WTC11 (cell line): Measurements from ENCODE around the gene GPR157. TPM values are rescaled to one million over a fixed set of nuclear protein-coding genes. Genes with fewer than 3 reads are reported as not detected.

Experiments
- ATAC-seq: fragments of 200-7000 bp; cut with Tn5 transposase; 2 replicates; pipeline ENCODE4 v1.10.0; 2021; ENCODE audit warnings: mild to moderate bottlenecking, moderate library complexity
- CTCF ChIA-PET: fragments of 300-600 bp; sonication (Branson Sonifier 250); formaldehyde crosslinking; loops from one replicate; lab custom pipeline; 2021; ENCODE audit warnings: antibody characterized with exemption; lab: Charles Lee
- POLR2A ChIA-PET: fragments of 350-600 bp; sonication (Branson Sonifier 250); formaldehyde crosslinking; loops from one replicate; lab custom pipeline; 2021; ENCODE audit warnings: antibody characterized with exemption; lab: Charles Lee
- DNase-seq: peaks from one replicate; pipeline ENCODE4 v3.0.0; 2021; ENCODE audit warnings: low spot score
- H3K27ac Mint-ChIP-seq: 2 replicates; pipeline ENCODE4 v1.8.0; 2021; ENCODE audit warnings: mixed read lengths
- H3K27me3 Mint-ChIP-seq: 2 replicates; pipeline ENCODE4 v1.8.0; 2021; ENCODE audit warnings: low read depth, mild to moderate bottlenecking, moderate library complexity, mixed read lengths
- H3K36me3 Mint-ChIP-seq: 2 replicates; pipeline ENCODE4 v1.8.0; 2021; ENCODE audit warnings: mixed read lengths
- H3K4me1 Mint-ChIP-seq: 2 replicates; pipeline ENCODE4 v1.8.0; 2022; ENCODE audit warnings: mixed read lengths
- H3K4me3 Mint-ChIP-seq: 2 replicates; pipeline ENCODE4 v1.8.0; 2021; ENCODE audit warnings: mild to moderate bottlenecking, moderate library complexity, mixed read lengths
- H3K9me3 Mint-ChIP-seq: 2 replicates; pipeline ENCODE4 v1.8.0; 2021; ENCODE audit warnings: mixed read lengths
- CREB1 ChIP-seq: sonication (generic); formaldehyde crosslinking; IDR thresholded peaks from 2 replicates; pipeline ENCODE4 v1.8.0; 2023; ENCODE audit warnings: mild to moderate bottlenecking, missing genetic modification reagents
- ESRRA ChIP-seq: sonication (generic); formaldehyde crosslinking; IDR thresholded peaks from 2 replicates; pipeline ENCODE4 v1.8.1; 2022; ENCODE audit warnings: mild to moderate bottlenecking, missing genetic modification reagents, borderline replicate concordance
- ETV6 ChIP-seq: sonication (generic); formaldehyde crosslinking; IDR thresholded peaks from 2 replicates; pipeline ENCODE4 v1.8.1; 2022; ENCODE audit warnings: mild to moderate bottlenecking, missing genetic modification reagents
- FOXJ3 ChIP-seq: sonication (generic); formaldehyde crosslinking; IDR thresholded peaks from 2 replicates; pipeline ENCODE4 v1.9.0; 2021; ENCODE audit warnings: missing genetic modification reagents, mild to moderate bottlenecking, borderline replicate concordance
- MXD4 ChIP-seq: fragments of 250-450 bp; sonication (Bioruptor Pico); IDR thresholded peaks from 2 replicates; pipeline ENCODE4 v1.8.0; 2021; ENCODE audit warnings: mild to moderate bottlenecking, moderate library complexity, borderline replicate concordance
- NR3C1 ChIP-seq: sonication (generic); formaldehyde crosslinking; conservative IDR thresholded peaks from 2 replicates; pipeline ENCODE4 v1.8.1; 2023; ENCODE audit warnings: low read depth, mild to moderate bottlenecking, missing genetic modification reagents
- SMAD4 ChIP-seq: sonication (generic); formaldehyde crosslinking; IDR thresholded peaks from 2 replicates; pipeline ENCODE4 v1.8.0; 2022; ENCODE audit warnings: mild to moderate bottlenecking, missing genetic modification reagents
- TEAD1 ChIP-seq: sonication (generic); formaldehyde crosslinking; IDR thresholded peaks from 2 replicates; pipeline ENCODE4 v1.8.0; 2022; ENCODE audit warnings: mild to moderate bottlenecking, missing genetic modification reagents
- TEAD4 ChIP-seq: sonication (generic); formaldehyde crosslinking; IDR thresholded peaks from 2 replicates; pipeline ENCODE4 v1.8.0; 2022; ENCODE audit warnings: mild to moderate bottlenecking, missing genetic modification reagents
- TP53 ChIP-seq: sonication (generic); formaldehyde crosslinking; IDR thresholded peaks from 2 replicates; pipeline ENCODE4 v1.8.1; 2023; ENCODE audit warnings: mild to moderate bottlenecking, missing genetic modification reagents
- ZNF263 ChIP-seq: sonication (generic); formaldehyde crosslinking; IDR thresholded peaks from 2 replicates; pipeline ENCODE4 v1.8.1; 2022; ENCODE audit warnings: low read depth, mild to moderate bottlenecking, moderate library complexity, missing genetic modification reagents
- total RNA-seq: library from RNA; stranded (reverse); gene quantifications from 3 replicates; pipeline ENCODE4 v1.2.3, GENCODE V29; 2021
- TF ChIP-seq, protein P1 (sequence below): sonication (generic); formaldehyde crosslinking; IDR thresholded peaks from 2 replicates; pipeline ENCODE4 v1.8.0; 2023; ENCODE audit warnings: missing genetic modification reagents, mild to moderate bottlenecking, borderline replicate concordance
- TF ChIP-seq, protein P2 (sequence below): sonication (generic); formaldehyde crosslinking; IDR thresholded peaks from 2 replicates; pipeline ENCODE4 v1.8.1; 2023; ENCODE audit warnings: mild to moderate bottlenecking, missing genetic modification reagents, borderline replicate concordance
- TF ChIP-seq, protein P3 (sequence below): sonication (generic); formaldehyde crosslinking; IDR thresholded peaks from 2 replicates; pipeline ENCODE4 v1.8.1; 2022; ENCODE audit warnings: mild to moderate bottlenecking, moderate library complexity, missing genetic modification reagents
- TF ChIP-seq, protein P4 (sequence below): sonication (generic); formaldehyde crosslinking; IDR thresholded peaks from 2 replicates; pipeline ENCODE4 v1.8.0; 2022; ENCODE audit warnings: mild to moderate bottlenecking, missing genetic modification reagents
- TF ChIP-seq, protein P5 (sequence below): fragments of 250-450 bp; sonication (Bioruptor Pico); IDR thresholded peaks from 2 replicates; pipeline ENCODE4 v1.9.0; 2021; ENCODE audit warnings: mild to moderate bottlenecking
- TF ChIP-seq, protein P6 (sequence below): sonication (generic); formaldehyde crosslinking; conservative IDR thresholded peaks from 2 replicates; pipeline ENCODE4 v1.8.1; 2022; ENCODE audit warnings: mild to moderate bottlenecking, missing genetic modification reagents
- TF ChIP-seq, protein P7 (sequence below): fragments of 250-450 bp; sonication (Bioruptor Pico); IDR thresholded peaks from 2 replicates; pipeline ENCODE4 v1.9.0; 2021; ENCODE audit warnings: moderate library complexity, mild to moderate bottlenecking, inconsistent platforms, borderline replicate concordance
- TF ChIP-seq, protein P8 (sequence below): sonication (generic); formaldehyde crosslinking; IDR thresholded peaks from 2 replicates; pipeline ENCODE4 v1.8.1; 2023; ENCODE audit warnings: mild to moderate bottlenecking, missing genetic modification reagents
- TF ChIP-seq, protein P9 (sequence below): sonication (generic); formaldehyde crosslinking; IDR thresholded peaks from 2 replicates; pipeline ENCODE4 v1.8.0; 2022; ENCODE audit warnings: mild to moderate bottlenecking, missing genetic modification reagents

Gene GPR157
- total RNA-seq, 1 experiment from 2014 or later = 6.0 TPM

DNA sequence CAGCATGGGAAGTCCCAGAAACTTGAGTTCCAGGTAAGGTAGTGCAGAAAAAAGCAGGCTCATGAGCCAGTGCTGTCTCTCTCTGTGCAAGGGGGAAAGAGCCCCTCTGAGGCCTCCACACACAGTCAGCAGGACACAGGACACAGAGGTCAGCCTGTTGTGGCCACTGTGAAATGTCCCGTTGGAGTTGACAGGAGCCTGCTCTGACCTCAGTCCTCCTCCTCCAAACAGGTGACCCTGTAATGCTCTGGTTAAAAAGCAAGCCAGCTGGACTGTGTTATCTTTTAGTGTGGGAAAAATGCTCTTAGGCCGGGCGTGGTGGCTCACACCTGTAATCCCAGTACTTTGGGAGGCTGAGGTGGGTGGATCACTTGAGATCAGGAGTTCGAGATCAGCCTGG is 24.2 kb upstream of the GPR157 start (continued):
- TF ChIP-seq, protein P1, sequence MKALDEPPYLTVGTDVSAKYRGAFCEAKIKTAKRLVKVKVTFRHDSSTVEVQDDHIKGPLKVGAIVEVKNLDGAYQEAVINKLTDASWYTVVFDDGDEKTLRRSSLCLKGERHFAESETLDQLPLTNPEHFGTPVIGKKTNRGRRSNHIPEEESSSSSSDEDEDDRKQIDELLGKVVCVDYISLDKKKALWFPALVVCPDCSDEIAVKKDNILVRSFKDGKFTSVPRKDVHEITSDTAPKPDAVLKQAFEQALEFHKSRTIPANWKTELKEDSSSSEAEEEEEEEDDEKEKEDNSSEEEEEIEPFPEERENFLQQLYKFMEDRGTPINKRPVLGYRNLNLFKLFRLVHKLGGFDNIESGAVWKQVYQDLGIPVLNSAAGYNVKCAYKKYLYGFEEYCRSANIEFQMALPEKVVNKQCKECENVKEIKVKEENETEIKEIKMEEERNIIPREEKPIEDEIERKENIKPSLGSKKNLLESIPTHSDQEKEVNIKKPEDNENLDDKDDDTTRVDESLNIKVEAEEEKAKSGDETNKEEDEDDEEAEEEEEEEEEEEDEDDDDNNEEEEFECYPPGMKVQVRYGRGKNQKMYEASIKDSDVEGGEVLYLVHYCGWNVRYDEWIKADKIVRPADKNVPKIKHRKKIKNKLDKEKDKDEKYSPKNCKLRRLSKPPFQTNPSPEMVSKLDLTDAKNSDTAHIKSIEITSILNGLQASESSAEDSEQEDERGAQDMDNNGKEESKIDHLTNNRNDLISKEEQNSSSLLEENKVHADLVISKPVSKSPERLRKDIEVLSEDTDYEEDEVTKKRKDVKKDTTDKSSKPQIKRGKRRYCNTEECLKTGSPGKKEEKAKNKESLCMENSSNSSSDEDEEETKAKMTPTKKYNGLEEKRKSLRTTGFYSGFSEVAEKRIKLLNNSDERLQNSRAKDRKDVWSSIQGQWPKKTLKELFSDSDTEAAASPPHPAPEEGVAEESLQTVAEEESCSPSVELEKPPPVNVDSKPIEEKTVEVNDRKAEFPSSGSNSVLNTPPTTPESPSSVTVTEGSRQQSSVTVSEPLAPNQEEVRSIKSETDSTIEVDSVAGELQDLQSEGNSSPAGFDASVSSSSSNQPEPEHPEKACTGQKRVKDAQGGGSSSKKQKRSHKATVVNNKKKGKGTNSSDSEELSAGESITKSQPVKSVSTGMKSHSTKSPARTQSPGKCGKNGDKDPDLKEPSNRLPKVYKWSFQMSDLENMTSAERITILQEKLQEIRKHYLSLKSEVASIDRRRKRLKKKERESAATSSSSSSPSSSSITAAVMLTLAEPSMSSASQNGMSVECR (CRISPR knock-in tag) = no peak
- TF ChIP-seq ESRRA (CRISPR knock-in tag) = no peak

DNA sequence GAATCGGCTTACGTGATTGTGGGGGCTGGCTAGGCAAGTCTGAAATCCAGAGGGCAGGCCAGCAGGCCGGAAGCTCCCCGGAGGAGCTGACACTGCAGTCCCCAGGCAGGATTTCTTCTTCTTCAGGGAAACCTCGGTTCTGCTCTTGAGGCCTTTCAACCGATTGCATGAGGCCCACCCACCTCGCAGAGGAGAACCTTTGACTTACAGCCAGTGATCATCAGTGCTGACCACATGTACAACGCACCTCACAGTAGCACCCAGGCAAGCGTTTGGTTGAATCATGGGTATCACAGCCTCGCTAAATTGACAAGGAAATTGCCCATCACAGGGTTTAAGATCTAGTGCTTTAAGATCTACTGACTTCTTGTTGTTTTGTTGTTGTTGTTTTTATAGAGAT is 23.6 kb upstream of the GPR157 start:
- POLR2A ChIA-PET = no interaction called here
- no peak for DNase-seq
- peaks cover 36% of the 10 kb centered on the region for H3K36me3 Mint-ChIP-seq
- TF ChIP-seq, protein P2, sequence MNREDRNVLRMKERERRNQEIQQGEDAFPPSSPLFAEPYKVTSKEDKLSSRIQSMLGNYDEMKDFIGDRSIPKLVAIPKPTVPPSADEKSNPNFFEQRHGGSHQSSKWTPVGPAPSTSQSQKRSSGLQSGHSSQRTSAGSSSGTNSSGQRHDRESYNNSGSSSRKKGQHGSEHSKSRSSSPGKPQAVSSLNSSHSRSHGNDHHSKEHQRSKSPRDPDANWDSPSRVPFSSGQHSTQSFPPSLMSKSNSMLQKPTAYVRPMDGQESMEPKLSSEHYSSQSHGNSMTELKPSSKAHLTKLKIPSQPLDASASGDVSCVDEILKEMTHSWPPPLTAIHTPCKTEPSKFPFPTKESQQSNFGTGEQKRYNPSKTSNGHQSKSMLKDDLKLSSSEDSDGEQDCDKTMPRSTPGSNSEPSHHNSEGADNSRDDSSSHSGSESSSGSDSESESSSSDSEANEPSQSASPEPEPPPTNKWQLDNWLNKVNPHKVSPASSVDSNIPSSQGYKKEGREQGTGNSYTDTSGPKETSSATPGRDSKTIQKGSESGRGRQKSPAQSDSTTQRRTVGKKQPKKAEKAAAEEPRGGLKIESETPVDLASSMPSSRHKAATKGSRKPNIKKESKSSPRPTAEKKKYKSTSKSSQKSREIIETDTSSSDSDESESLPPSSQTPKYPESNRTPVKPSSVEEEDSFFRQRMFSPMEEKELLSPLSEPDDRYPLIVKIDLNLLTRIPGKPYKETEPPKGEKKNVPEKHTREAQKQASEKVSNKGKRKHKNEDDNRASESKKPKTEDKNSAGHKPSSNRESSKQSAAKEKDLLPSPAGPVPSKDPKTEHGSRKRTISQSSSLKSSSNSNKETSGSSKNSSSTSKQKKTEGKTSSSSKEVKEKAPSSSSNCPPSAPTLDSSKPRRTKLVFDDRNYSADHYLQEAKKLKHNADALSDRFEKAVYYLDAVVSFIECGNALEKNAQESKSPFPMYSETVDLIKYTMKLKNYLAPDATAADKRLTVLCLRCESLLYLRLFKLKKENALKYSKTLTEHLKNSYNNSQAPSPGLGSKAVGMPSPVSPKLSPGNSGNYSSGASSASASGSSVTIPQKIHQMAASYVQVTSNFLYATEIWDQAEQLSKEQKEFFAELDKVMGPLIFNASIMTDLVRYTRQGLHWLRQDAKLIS (CRISPR knock-in tag) = no peak
- TF ChIP-seq CREB1 (CRISPR knock-in tag) (no peak), ZNF263 (CRISPR knock-in tag) (no peak), SMAD4 (CRISPR knock-in tag) (no peak), MXD4 (no peak), TEAD1 (CRISPR knock-in tag) (no peak), FOXJ3 (CRISPR knock-in tag) (no peak), ETV6 (no peak), TP53 (CRISPR knock-in tag) (no peak), NR3C1 (no peak), TEAD4 (no peak)
- TF ChIP-seq, protein P3, sequence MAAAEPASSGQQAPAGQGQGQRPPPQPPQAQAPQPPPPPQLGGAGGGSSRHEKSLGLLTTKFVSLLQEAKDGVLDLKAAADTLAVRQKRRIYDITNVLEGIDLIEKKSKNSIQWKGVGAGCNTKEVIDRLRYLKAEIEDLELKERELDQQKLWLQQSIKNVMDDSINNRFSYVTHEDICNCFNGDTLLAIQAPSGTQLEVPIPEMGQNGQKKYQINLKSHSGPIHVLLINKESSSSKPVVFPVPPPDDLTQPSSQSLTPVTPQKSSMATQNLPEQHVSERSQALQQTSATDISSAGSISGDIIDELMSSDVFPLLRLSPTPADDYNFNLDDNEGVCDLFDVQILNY (CRISPR knock-in tag) = no peak
- TF ChIP-seq, protein P4, sequence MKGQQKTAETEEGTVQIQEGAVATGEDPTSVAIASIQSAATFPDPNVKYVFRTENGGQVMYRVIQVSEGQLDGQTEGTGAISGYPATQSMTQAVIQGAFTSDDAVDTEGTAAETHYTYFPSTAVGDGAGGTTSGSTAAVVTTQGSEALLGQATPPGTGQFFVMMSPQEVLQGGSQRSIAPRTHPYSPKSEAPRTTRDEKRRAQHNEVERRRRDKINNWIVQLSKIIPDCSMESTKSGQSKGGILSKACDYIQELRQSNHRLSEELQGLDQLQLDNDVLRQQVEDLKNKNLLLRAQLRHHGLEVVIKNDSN (CRISPR knock-in tag) = no peak
- TF ChIP-seq, protein P5, sequence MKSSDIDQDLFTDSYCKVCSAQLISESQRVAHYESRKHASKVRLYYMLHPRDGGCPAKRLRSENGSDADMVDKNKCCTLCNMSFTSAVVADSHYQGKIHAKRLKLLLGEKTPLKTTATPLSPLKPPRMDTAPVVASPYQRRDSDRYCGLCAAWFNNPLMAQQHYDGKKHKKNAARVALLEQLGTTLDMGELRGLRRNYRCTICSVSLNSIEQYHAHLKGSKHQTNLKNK = no peak
- TF ChIP-seq, protein P6, sequence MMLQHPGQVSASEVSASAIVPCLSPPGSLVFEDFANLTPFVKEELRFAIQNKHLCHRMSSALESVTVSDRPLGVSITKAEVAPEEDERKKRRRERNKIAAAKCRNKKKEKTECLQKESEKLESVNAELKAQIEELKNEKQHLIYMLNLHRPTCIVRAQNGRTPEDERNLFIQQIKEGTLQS (CRISPR knock-in tag) = no peak
- TF ChIP-seq, protein P7, sequence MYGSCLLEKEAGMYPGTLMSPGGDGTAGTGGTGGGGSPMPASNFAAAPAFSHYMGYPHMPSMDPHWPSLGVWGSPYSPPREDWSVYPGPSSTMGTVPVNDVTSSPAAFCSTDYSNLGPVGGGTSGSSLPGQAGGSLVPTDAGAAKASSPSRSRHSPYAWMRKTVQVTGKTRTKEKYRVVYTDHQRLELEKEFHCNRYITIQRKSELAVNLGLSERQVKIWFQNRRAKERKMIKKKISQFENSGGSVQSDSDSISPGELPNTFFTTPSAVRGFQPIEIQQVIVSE (CRISPR knock-in tag) = no peak
- TF ChIP-seq, protein P8, sequence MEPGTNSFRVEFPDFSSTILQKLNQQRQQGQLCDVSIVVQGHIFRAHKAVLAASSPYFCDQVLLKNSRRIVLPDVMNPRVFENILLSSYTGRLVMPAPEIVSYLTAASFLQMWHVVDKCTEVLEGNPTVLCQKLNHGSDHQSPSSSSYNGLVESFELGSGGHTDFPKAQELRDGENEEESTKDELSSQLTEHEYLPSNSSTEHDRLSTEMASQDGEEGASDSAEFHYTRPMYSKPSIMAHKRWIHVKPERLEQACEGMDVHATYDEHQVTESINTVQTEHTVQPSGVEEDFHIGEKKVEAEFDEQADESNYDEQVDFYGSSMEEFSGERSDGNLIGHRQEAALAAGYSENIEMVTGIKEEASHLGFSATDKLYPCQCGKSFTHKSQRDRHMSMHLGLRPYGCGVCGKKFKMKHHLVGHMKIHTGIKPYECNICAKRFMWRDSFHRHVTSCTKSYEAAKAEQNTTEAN (CRISPR knock-in tag) = no peak
- TF ChIP-seq, protein P9, sequence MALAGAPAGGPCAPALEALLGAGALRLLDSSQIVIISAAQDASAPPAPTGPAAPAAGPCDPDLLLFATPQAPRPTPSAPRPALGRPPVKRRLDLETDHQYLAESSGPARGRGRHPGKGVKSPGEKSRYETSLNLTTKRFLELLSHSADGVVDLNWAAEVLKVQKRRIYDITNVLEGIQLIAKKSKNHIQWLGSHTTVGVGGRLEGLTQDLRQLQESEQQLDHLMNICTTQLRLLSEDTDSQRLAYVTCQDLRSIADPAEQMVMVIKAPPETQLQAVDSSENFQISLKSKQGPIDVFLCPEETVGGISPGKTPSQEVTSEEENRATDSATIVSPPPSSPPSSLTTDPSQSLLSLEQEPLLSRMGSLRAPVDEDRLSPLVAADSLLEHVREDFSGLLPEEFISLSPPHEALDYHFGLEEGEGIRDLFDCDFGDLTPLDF (CRISPR knock-in tag) = no peak
- TF ChIP-seq, all 79 proteins: peak for 0
- no peak for ATAC-seq
- H3K27me3 Mint-ChIP-seq = no peaks in the 10 kb centered on the region
- CTCF ChIA-PET = no interaction called here
- H3K4me1 Mint-ChIP-seq = no peaks in the 10 kb centered on the region; the same call in 1 of the 2 replicates
- no peaks in the 10 kb centered on the region for H3K9me3 Mint-ChIP-seq
- peak overlapping the region; percentile 53 for H3K27ac Mint-ChIP-seq
- H3K4me3 Mint-ChIP-seq = no peak overlapping the region
